IPS-15b (cell line): ENCODE results near the gene DGKD.
"Not testable (repeated sequence)": the region's sequence is repeated elsewhere in the genome, so short reads cannot be mapped to it uniquely, and the experiment has no call there.

Source experiments
- H3K27me3 ChIP-seq: one replicate; pipeline ENCODE4 v1.6.1; 2013; ENCODE audit warnings: low read length; ENCODE audit not compliant: control insufficient read depth, insufficient read depth
- H3K36me3 ChIP-seq: one replicate; pipeline ENCODE4 v1.6.1; 2013; ENCODE audit warnings: low read length; ENCODE audit not compliant: control insufficient read depth, insufficient read depth
- H3K4me1 ChIP-seq: one replicate; pipeline ENCODE4 v1.6.1; 2013; ENCODE audit warnings: mild to moderate bottlenecking, low read length; ENCODE audit not compliant: control insufficient read depth, insufficient read depth
- H3K4me3 ChIP-seq: one replicate; pipeline ENCODE4 v1.5.1; 2013; ENCODE audit warnings: low read depth, low read length
- H3K9ac ChIP-seq: one replicate; pipeline ENCODE4 v1.6.1; 2013; ENCODE audit warnings: low read depth, mild to moderate bottlenecking, low read length
- H3K9me3 ChIP-seq: one replicate; pipeline ENCODE4 v1.6.1; 2013; ENCODE audit warnings: mild to moderate bottlenecking, low read length; ENCODE audit not compliant: control insufficient read depth, insufficient read depth

The DGKD gene

GRCh38 chr2:233396726-233397665 lies 42.7 kb downstream of the DGKD start:
- not testable (repeated sequence) for H3K9me3 ChIP-seq, H3K4me3 ChIP-seq, H3K4me1 ChIP-seq, H3K9ac ChIP-seq, H3K27me3 ChIP-seq, H3K36me3 ChIP-seq

GRCh38 chr2:233399306-233400225 lies 45.3 kb downstream of the DGKD start:
- Histone ChIP-seq H3K9ac (no peak overlapping the region), H3K9me3 (no peaks in the 10 kb centered on the region), H3K4me3 (no peak overlapping the region), H3K4me1 (no peaks in the 10 kb centered on the region), H3K36me3 (no peaks in the 10 kb centered on the region), H3K27me3 (no peaks in the 10 kb centered on the region)

GRCh38 chr2:233400341-233400740 lies 46.0 kb downstream of the DGKD start:
- H3K9ac ChIP-seq: no peak overlapping the region
- H3K36me3 ChIP-seq: no peaks in the 10 kb centered on the region
- H3K4me1 ChIP-seq: no peaks in the 10 kb centered on the region
- no peaks in the 10 kb centered on the region for H3K9me3 ChIP-seq
- no peak overlapping the region for H3K4me3 ChIP-seq
- no peaks in the 10 kb centered on the region for H3K27me3 ChIP-seq

DNA sequence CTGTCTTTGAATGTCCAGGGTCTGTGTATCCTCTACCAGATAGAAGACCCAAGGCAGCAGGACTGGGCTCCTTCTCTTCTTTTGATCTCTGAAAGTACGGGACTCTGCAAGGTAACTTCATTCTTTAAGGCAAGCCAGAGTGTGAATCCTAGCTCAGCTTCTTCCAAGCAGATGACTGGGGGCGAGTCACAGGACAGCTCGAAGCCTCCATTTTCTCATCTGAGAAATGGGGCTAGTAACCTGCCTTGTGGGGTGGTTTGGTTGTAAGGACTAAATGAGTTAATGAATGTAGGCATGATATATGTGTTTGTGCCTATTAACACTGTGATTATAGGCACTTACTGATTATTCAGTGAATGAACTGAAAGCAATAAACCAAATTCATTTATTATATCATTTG lies 46.7 kb downstream of the DGKD start:
- Histone ChIP-seq H3K9ac (no peak overlapping the region), H3K9me3 (no peaks in the 10 kb centered on the region), H3K4me3 (no peak overlapping the region), H3K36me3 (no peaks in the 10 kb centered on the region), H3K4me1 (no peaks in the 10 kb centered on the region), H3K27me3 (no peaks in the 10 kb centered on the region)

DNA sequence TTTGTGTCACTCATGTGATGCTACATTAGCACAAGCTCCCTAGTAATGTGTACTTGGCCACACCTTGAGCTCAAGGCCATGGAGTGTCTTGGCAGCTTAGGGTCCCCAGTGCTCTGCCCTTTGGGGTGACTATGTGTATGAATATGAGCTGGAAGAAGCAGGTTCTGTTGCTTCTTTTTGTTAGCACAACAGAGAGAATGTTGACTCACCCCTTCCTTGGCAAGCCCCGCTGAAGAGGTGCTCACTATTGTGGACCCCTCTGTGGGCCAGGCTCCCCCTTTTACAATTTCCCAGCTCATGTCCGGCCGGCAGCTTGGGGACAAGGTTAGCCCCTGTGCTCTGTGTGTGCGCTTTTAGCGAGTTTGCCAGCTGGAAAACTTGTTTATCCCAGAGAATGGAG lies 48.1 kb downstream of the DGKD start:
- no peak overlapping the region for H3K9ac ChIP-seq
- no peaks in the 10 kb centered on the region for H3K36me3 ChIP-seq
- H3K4me1 ChIP-seq: no peaks in the 10 kb centered on the region
- H3K27me3 ChIP-seq: no peaks in the 10 kb centered on the region
- no peak overlapping the region for H3K4me3 ChIP-seq
- H3K9me3 ChIP-seq: no peaks in the 10 kb centered on the region

GRCh38 chr2:233402789-233403188 lies 48.5 kb downstream of the DGKD start:
- no peak overlapping the region for H3K9ac ChIP-seq
- no peaks in the 10 kb centered on the region for H3K27me3 ChIP-seq
- no peak overlapping the region for H3K4me3 ChIP-seq
- no peaks in the 10 kb centered on the region for H3K9me3 ChIP-seq
- no peaks in the 10 kb centered on the region for H3K36me3 ChIP-seq
- no peaks in the 10 kb centered on the region for H3K4me1 ChIP-seq

DNA sequence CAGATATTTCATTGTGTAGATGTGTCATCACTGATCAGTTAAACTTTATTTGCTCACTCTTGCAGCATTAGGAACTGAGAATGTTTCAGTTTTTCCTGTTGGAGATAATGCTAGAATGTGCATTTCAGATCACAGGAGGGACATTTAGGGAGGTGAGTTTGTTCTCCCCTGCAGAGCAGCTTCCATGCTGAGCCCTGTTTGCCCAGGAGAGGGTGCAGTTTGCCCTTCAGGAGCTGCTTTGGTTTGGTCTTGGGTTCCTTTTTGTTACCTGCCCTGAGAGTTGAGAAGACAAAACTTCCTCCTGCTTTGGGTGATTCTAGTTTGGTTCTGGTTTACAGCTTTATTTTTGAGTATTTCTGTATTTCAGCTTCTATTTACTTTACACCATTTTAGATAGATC lies 49.9 kb downstream of the DGKD start:
- H3K4me1 ChIP-seq: no peaks in the 10 kb centered on the region
- no peaks in the 10 kb centered on the region for H3K27me3 ChIP-seq
- no peak overlapping the region for H3K9ac ChIP-seq
- H3K9me3 ChIP-seq: no peaks in the 10 kb centered on the region
- no peak overlapping the region for H3K4me3 ChIP-seq
- H3K36me3 ChIP-seq: no peaks in the 10 kb centered on the region

- no peak overlapping the region for H3K9ac ChIP-seq
- H3K4me3 ChIP-seq: no peak overlapping the region
- H3K27me3 ChIP-seq: no peaks in the 10 kb centered on the region
- no peaks in the 10 kb centered on the region for H3K36me3 ChIP-seq
- H3K4me1 ChIP-seq: no peaks in the 10 kb centered on the region
- H3K9me3 ChIP-seq: no peaks in the 10 kb centered on the region
Measured at GRCh38 chr2:233406865-233407264, 52.6 kb downstream of the DGKD start.

- Histone ChIP-seq H3K9ac (no peak overlapping the region), H3K9me3 (no peaks in the 10 kb centered on the region), H3K4me3 (no peak overlapping the region), H3K27me3 (no peaks in the 10 kb centered on the region), H3K4me1 (no peaks in the 10 kb centered on the region), H3K36me3 (no peaks in the 10 kb centered on the region)
Measured at GRCh38 chr2:233407771-233408181, 53.5 kb downstream of the DGKD start.

DNA sequence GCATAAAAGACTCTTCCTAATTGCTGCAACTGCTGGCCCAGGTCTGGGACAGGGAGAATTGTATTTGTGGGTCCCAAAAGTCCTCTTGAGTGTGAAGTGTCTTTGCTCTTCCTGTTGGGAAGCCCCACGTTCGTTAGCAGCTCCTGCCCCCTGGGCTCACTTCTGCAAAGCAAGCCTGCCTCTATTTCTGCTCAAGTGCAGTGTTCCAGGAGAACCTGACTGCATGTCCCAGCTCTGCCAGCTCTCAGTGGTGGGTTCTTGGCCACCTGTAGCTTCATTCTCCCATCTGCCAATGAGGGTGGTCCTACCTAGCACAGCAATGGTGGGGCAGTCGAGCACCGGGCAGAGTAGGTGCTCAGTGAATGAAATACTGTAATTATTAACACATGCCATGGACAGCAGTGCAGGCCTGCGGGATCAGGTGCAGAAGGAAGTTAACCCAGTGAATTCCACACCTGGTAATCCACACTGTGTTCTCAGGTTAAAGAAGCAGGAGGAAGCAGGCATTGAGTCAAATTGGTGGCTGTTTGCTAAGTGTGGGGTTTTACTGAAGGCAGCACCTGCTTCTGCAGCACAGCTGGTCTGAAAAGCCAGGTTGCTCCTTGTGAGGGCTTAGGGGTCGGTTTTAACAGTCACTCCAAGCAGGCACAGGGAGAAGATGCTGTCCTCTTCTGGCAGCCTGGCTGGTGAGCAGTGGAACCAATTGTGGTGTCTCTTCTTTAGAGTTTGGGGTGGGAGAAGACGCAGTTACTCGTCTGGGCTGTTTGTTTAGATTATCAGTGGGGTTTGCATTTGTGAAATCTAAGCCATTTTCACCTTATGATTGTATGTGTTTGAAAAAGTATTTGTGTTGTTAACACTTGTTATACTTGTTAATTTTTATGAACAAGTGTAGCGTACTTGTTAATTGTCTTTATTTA lies 54.3 kb downstream of the DGKD start:
- no peak overlapping the region for H3K4me3 ChIP-seq
- H3K9me3 ChIP-seq: no peaks in the 10 kb centered on the region
- H3K27me3 ChIP-seq: no peaks in the 10 kb centered on the region
- H3K4me1 ChIP-seq: no peaks in the 10 kb centered on the region
- no peaks in the 10 kb centered on the region for H3K36me3 ChIP-seq
- H3K9ac ChIP-seq: no peak overlapping the region

GRCh38 chr2:233409286-233409991 lies 55.1 kb downstream of the DGKD start:
- H3K9me3 ChIP-seq: no peaks in the 10 kb centered on the region
- no peaks in the 10 kb centered on the region for H3K27me3 ChIP-seq
- H3K36me3 ChIP-seq: no peaks in the 10 kb centered on the region
- no peak overlapping the region for H3K9ac ChIP-seq
- no peaks in the 10 kb centered on the region for H3K4me1 ChIP-seq
- H3K4me3 ChIP-seq: no peak overlapping the region
